HG02678 (cell line): Measurements from ENCODE around the gene GRK7.
A peak's percentile ranks its signal among the peaks of the same experiment; 100 is the strongest.

Experiments used
- ATAC-seq: cut with Tn5 transposase; IDR thresholded peaks from one replicate; pipeline ENCODE4 v1.9.1; 2021; ENCODE audit warnings: mild to moderate bottlenecking, moderate library complexity; ENCODE audit not compliant: unreplicated experiment

GRK7 gene

GRCh38 chr3:141763088-141763750, at the start of gene GRK7:
Gene GRK7, plus strand, starts transcription at chr3:141763408. Its CDS starts 14,877 bp downstream, at chr3:141778285.
- ATAC-seq, result no peak

- no peak for ATAC-seq
These were observed 48.5 kb upstream of the GRK7 start for GRCh38 chr3:141714671-141715070.

- no peak for ATAC-seq
These were observed 41.1 kb upstream of the GRK7 start for GRCh38 chr3:141722081-141722480.

GRCh38 chr3:141722648-141723047, 40.6 kb upstream of the GRK7 start:
- no peak for ATAC-seq

- no peak for ATAC-seq
These were observed 40.0 kb upstream of the GRK7 start for GRCh38 chr3:141723255-141723654.

- ATAC-seq, result no peak
These were observed 39.0 kb upstream of the GRK7 start for GRCh38 chr3:141724186-141724585.

- no peak for ATAC-seq
These were observed 38.2 kb upstream of the GRK7 start for GRCh38 chr3:141725036-141725435.

- no peak for ATAC-seq
These were observed 36.7 kb upstream of the GRK7 start for GRCh38 chr3:141726483-141726882.

- no peak for ATAC-seq
These were observed 34.8 kb upstream of the GRK7 start for GRCh38 chr3:141728355-141728892.

GRCh38 chr3:141729240-141729639, 34.0 kb upstream of the GRK7 start:
- ATAC-seq, result no peak

- no peak for ATAC-seq
These were observed 28.0 kb upstream of the GRK7 start for GRCh38 chr3:141735176-141735575.

GRCh38 chr3:141735770-141736465, 27.3 kb upstream of the GRK7 start:
- no peak for ATAC-seq

GRCh38 chr3:141737093-141737492, 26.1 kb upstream of the GRK7 start:
- no peak for ATAC-seq

GRCh38 chr3:141737678-141738021, 25.6 kb upstream of the GRK7 start:
- no peak for ATAC-seq

- peak; percentile 98 for ATAC-seq
These were observed 25.0 kb upstream of the GRK7 start, which contains the start of gene RNF7 for GRCh38 chr3:141738022-141738890. Gene RNF7, plus strand, starts transcription at chr3:141738298. Its CDS starts 44 bp downstream, at chr3:141738342.

- no peak for ATAC-seq
These were observed 24.3 kb upstream of the GRK7 start for GRCh38 chr3:141738891-141739363.

GRCh38 chr3:141739731-141740130, 23.5 kb upstream of the GRK7 start:
- no peak for ATAC-seq

GRCh38 chr3:141740349-141740748, 22.9 kb upstream of the GRK7 start:
- ATAC-seq, result no peak

GRCh38 chr3:141743305-141743704, 19.9 kb upstream of the GRK7 start:
- ATAC-seq, result no peak

- ATAC-seq, result no peak
These were observed 16.2 kb upstream of the GRK7 start for GRCh38 chr3:141746962-141747361.

GRCh38 chr3:141753399-141753798, 9.8 kb upstream of the GRK7 start:
- no peak for ATAC-seq
